SH-SY5Y (cell line): ENCODE data around the gene DCHS2.

Experiments
- GATA2 ChIP-seq: IDR thresholded peaks from 2 replicates; pipeline ENCODE4 v1.6.1; 2011; ENCODE audit warnings: mild to moderate bottlenecking, low read depth, low read length
- GATA3 ChIP-seq: IDR thresholded peaks from 2 replicates; pipeline ENCODE4 v1.6.1; 2011; ENCODE audit warnings: low read depth, mild to moderate bottlenecking, low read length, moderate library complexity

DNA sequence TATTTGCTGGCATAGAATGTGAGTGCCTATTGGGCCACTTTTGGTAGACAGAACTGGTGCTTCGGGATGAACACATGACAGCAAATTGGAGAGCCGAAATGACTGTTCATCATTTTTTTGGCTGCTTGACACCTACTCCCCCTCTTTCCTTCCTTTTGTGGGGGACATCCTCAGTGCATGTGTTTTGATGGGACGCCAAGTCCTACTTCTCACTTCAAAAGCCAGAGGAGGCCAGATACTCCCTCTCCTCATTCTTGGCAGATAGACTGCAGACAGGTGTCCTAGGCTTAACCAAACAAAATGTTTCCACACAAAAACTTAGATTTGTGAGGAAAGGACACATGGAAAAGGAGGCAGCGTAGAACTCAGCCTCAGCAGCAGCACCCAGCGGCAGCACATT, 62.4 kb downstream of the DCHS2 start:
- no peak for TF ChIP-seq GATA2
- no peak for TF ChIP-seq GATA3
